MG63 (cell line): ENCODE measurements around the gene KCNJ16. TPM values are rescaled to one million over a fixed set of nuclear protein-coding genes. Genes with fewer than 3 reads are reported as not detected.
A peak's percentile ranks its signal among the peaks of the same experiment; 100 is the strongest.

ENCODE experiments used
- DNase-seq: peaks from one replicate; pipeline ENCODE4 v3.0.0-alpha.2; 2020
- H3K27me3 ChIP-seq: fragments of 250-450 bp; sonication (Bioruptor Pico); 2 replicates; pipeline ENCODE4 v1.5.1; 2020; ENCODE audit warnings: mild to moderate bottlenecking, moderate library complexity
- H3K36me3 ChIP-seq: fragments of 250-450 bp; sonication (Bioruptor Pico); 2 replicates; pipeline ENCODE4 v1.5.1; 2020; ENCODE audit warnings: mild to moderate bottlenecking, moderate library complexity
- H3K4me3 ChIP-seq: fragments of 250-450 bp; sonication (Bioruptor Pico); 2 replicates; pipeline ENCODE4 v1.5.1; 2020; ENCODE audit warnings: mild to moderate bottlenecking, moderate library complexity
- H3K9me3 ChIP-seq: fragments of 250-450 bp; sonication (Bioruptor Pico); 2 replicates; pipeline ENCODE4 v1.5.1; 2020; ENCODE audit warnings: mild to moderate bottlenecking, moderate library complexity
- total RNA-seq: library from RNA; depleted of rRNA; stranded (reverse); fragments of >200 nt; shearing (Covaris generic); gene quantifications from 2 replicates; pipeline ENCODE4 v1.2.3, GENCODE V29; 2014; ENCODE audit warnings: low replicate concordance

KCNJ16 gene
- total RNA-seq, 1 experiment from 2014 or later, result not detected

- Histone ChIP-seq H3K36me3 (no peaks in the 10 kb centered on the region), H3K27me3 (no peaks in the 10 kb centered on the region), H3K9me3 (peaks cover 5% of the 10 kb centered on the region; the same call in 1 of the 2 replicates), H3K4me3 (no peak overlapping the region)
- no peak for DNase-seq
These were observed 32.4 kb downstream of the KCNJ16 start for GRCh38 chr17:70107441-70107840.

DNA sequence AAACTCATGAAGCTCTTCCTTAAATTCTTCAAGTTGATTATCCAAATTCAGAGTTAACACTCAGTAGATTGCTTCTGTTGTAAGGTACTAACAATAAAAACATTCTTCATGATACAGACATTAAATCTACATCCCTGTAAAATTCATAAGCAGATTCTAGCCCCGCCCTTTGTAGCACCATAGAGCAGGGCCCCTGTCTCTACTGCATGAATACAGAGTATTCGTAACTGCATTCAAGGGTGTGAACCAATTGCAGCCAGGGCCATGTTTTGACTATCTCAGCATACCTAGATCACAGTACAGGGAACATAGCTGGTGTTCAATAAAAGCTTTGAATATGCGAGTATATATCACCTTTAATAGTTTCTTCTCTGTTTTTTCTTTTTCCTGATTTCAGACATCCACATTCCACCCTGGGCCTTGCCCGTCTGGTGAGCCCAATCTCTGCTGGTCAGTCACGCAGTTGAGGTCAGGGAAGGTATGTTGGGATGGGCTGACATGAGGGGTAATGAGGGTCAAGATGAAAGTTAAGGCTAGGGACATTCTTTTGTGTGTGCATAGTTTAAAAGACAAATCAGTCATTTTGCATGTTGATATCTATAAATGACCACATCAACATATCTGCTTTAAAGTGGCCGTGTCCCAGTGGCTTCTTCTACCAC, 33.0 kb downstream of the KCNJ16 start:
- Histone ChIP-seq H3K9me3 (peaks cover 5% of the 10 kb centered on the region; the same call in 1 of the 2 replicates), H3K27me3 (no peaks in the 10 kb centered on the region), H3K4me3 (no peak overlapping the region), H3K36me3 (no peaks in the 10 kb centered on the region)
- no peak for DNase-seq

- Histone ChIP-seq H3K9me3 (0 out of 2 replicates have a peak, but pooled peaks cover 2% of the 10 kb centered on the region), H3K4me3 (no peak overlapping the region), H3K36me3 (no peaks in the 10 kb centered on the region), H3K27me3 (no peaks in the 10 kb centered on the region)
- DNase-seq, result no peak
These were observed 34.5 kb downstream of the KCNJ16 start for GRCh38 chr17:70109497-70109896.

DNA sequence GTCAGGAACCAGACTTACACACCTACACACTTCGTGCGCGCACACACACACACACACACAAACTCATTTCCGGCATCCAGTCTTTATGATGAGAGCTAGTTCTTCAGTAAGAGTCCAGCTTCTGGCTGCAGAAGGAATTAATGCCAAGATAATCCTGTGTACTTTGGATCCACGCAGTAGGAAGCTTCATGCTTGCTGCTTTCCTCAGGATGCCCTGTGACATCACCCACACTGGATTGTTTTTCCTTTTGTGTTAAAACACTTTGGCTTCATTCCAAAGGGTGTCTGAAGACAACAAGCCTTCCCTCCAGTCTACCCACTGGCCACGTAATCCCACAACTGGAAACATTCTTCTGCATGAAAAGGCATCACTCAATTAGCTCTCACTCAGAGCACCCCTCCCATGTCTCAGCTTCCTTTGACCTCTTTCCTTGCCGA, 35.4 kb downstream of the KCNJ16 start:
- Histone ChIP-seq H3K4me3 (no peak overlapping the region), H3K36me3 (no peaks in the 10 kb centered on the region), H3K27me3 (no peaks in the 10 kb centered on the region), H3K9me3 (no peaks in the 10 kb centered on the region)
- DNase-seq, result no peak

DNA sequence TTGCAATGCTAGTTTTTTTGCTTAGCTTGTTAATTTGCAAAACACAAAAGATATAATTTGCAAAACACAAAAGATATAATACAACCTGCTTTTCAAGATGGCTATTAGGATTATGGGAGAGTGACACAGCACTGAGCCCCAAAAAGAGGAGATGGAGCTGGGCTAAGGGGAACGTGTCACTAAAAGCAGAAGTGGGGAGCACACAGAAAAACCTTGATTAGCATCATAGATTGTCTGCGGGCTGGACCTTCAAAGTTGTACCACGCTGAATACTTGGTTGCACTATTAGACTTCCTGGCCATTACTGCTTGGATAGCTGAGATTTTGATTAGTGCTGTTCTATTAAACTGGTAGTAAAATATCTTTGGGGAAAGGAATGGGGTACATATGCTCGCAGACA, 36.2 kb downstream of the KCNJ16 start:
- Histone ChIP-seq H3K27me3 (no peaks in the 10 kb centered on the region), H3K36me3 (no peaks in the 10 kb centered on the region), H3K4me3 (no peak overlapping the region), H3K9me3 (no peaks in the 10 kb centered on the region)
- no peak for DNase-seq

- H3K9me3 ChIP-seq, result 0 out of 2 replicates have a peak, but pooled peaks cover 2% of the 10 kb centered on the region
- H3K4me3 ChIP-seq, result no peak overlapping the region
- DNase-seq, result no peak
- H3K36me3 ChIP-seq, result no peaks in the 10 kb centered on the region
- no peaks in the 10 kb centered on the region for H3K27me3 ChIP-seq
These were observed 39.4 kb downstream of the KCNJ16 start for GRCh38 chr17:70114405-70114804.

GRCh38 chr17:70115126-70115525, 40.1 kb downstream of the KCNJ16 start:
- H3K27me3 ChIP-seq, result no peaks in the 10 kb centered on the region
- no peak for DNase-seq
- 0 out of 2 replicates have a peak, but pooled peaks cover 2% of the 10 kb centered on the region for H3K9me3 ChIP-seq
- H3K36me3 ChIP-seq, result no peaks in the 10 kb centered on the region
- no peak overlapping the region for H3K4me3 ChIP-seq

DNA sequence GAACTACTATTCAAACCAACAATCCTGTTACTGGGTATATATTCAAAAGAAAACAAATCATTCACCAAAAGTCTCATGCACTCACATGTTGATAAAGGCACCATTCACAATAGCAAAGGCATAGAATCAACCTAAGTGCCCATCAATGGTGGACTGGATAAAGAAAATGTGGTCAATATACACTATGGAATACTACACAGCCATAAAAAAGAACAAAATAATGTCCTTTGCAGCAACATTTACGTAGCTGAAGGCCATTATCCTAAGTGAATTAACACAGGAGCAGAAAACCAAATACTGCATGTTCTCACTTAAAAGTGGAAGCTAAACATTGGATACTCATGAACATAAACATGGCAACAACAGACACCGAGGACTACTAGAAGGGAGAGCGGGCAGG, 41.9 kb downstream of the KCNJ16 start:
- H3K9me3 ChIP-seq, result 0 out of 2 replicates have a peak, but pooled peaks cover 2% of the 10 kb centered on the region
- DNase-seq, result no peak
- H3K4me3 ChIP-seq, result no peak overlapping the region
- H3K36me3 ChIP-seq, result no peaks in the 10 kb centered on the region
- no peaks in the 10 kb centered on the region for H3K27me3 ChIP-seq

GRCh38 chr17:70119545-70119944, 44.5 kb downstream of the KCNJ16 start:
- Histone ChIP-seq H3K36me3 (no peaks in the 10 kb centered on the region), H3K4me3 (no peak overlapping the region), H3K9me3 (0 out of 2 replicates have a peak, but pooled peaks cover 2% of the 10 kb centered on the region), H3K27me3 (no peaks in the 10 kb centered on the region)
- no peak for DNase-seq

GRCh38 chr17:70119983-70120382, 45.0 kb downstream of the KCNJ16 start:
- peak; percentile 42 for DNase-seq
- H3K27me3 ChIP-seq, result no peaks in the 10 kb centered on the region
- 0 out of 2 replicates have a peak, but pooled peaks cover 2% of the 10 kb centered on the region for H3K9me3 ChIP-seq
- no peak overlapping the region for H3K4me3 ChIP-seq
- no peaks in the 10 kb centered on the region for H3K36me3 ChIP-seq

- H3K4me3 ChIP-seq, result no peak overlapping the region
- H3K9me3 ChIP-seq, result 0 out of 2 replicates have a peak, but pooled peaks cover 2% of the 10 kb centered on the region
- no peaks in the 10 kb centered on the region for H3K36me3 ChIP-seq
- DNase-seq, result no peak
- no peaks in the 10 kb centered on the region for H3K27me3 ChIP-seq
These were observed 45.4 kb downstream of the KCNJ16 start for GRCh38 chr17:70120425-70120824.

- DNase-seq, result no peak
- Histone ChIP-seq H3K27me3 (no peaks in the 10 kb centered on the region), H3K9me3 (0 out of 2 replicates have a peak, but pooled peaks cover 2% of the 10 kb centered on the region), H3K36me3 (no peaks in the 10 kb centered on the region), H3K4me3 (no peak overlapping the region)
These were observed 46.1 kb downstream of the KCNJ16 start for GRCh38 chr17:70121126-70121525.

- Histone ChIP-seq H3K4me3 (no peak overlapping the region), H3K36me3 (no peaks in the 10 kb centered on the region)
- no peak for DNase-seq
These were observed 48.2 kb downstream of the KCNJ16 start for GRCh38 chr17:70123193-70123592.

GRCh38 chr17:70124723-70125122, 49.7 kb downstream of the KCNJ16 start:
- Histone ChIP-seq H3K27me3 (no peaks in the 10 kb centered on the region), H3K9me3 (no peaks in the 10 kb centered on the region; the same call in 1 of the 2 replicates), H3K36me3 (no peaks in the 10 kb centered on the region), H3K4me3 (no peak overlapping the region)
- no peak for DNase-seq

More at GRCh38 chr17:70123193-70123592, 48.2 kb downstream of the KCNJ16 start:
- Histone ChIP-seq H3K9me3 (peaks cover 2% of the 10 kb centered on the region; the same call in 1 of the 2 replicates), H3K27me3 (no peaks in the 10 kb centered on the region)

GRCh38 chr17:70127221-70127873, 52.3 kb downstream of the KCNJ16 start:
- no peaks in the 10 kb centered on the region; the same call in 1 of the 2 replicates for H3K9me3 ChIP-seq
- no peak overlapping the region for H3K4me3 ChIP-seq
- no peaks in the 10 kb centered on the region for H3K27me3 ChIP-seq
- no peak for DNase-seq
- no peaks in the 10 kb centered on the region for H3K36me3 ChIP-seq

DNA sequence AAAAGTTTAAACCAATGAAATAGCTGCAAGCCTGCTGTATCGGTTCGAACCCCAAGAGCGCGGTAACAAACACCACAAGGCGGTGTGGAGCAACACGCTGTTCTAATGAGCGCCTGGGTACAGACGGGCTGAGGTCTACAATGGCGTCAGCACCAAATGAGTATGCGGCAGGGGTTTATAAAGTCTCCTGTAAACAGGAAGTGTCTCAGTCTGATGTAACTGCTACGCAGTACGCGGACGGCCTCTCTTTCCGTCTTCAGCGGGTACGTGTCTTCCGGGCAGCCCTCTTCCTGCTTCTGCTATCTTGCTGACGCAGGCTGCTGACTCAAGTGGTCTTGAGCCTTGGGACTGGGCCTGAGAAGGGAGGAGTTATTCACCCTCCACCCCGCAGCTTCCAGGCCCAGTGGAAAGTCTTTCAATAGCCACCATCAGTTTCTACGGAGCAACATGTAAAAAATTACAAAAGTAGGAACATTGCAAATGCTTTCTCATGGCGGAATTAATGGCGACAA, 53.8 kb downstream of the KCNJ16 start:
- no peaks in the 10 kb centered on the region for H3K27me3 ChIP-seq
- H3K9me3 ChIP-seq, result no peaks in the 10 kb centered on the region; the same call in 1 of the 2 replicates
- no peak for DNase-seq
- no peaks in the 10 kb centered on the region for H3K36me3 ChIP-seq
- H3K4me3 ChIP-seq, result no peak overlapping the region

DNA sequence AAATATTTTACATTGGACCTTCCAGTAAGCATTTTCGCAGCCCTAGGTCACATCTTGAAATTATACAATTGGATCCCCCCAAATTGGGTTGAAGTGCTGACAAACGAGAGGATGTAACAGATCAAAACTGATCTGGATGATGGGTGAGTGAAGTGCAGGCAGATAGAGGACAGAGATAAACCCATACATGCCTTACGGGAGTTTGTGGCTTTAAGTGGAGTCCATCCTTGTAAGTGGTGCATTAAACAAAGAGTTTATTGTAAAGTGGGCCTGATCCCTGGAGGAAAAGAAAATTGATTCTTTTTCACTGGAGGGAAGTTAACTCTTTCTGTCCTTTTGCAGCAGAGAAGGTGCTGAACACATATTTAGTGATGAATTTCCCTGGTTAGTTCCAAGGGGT, 55.3 kb downstream of the KCNJ16 start:
- DNase-seq, result no peak
- no peaks in the 10 kb centered on the region for H3K36me3 ChIP-seq
- no peak overlapping the region for H3K4me3 ChIP-seq
- no peaks in the 10 kb centered on the region; the same call in 1 of the 2 replicates for H3K9me3 ChIP-seq
- H3K27me3 ChIP-seq, result no peaks in the 10 kb centered on the region
